GM21717 (cell line): ENCODE data around the gene SLX4IP.

Source experiments
- ATAC-seq: cut with Tn5 transposase; IDR thresholded peaks from one replicate; pipeline ENCODE4 v1.9.1; 2021; ENCODE audit warnings: mild to moderate bottlenecking, moderate library complexity; ENCODE audit not compliant: unreplicated experiment

SLX4IP gene

GRCh38 chr20:10547276-10548114, 112.4 kb downstream of the SLX4IP start:
- no peak for ATAC-seq

DNA sequence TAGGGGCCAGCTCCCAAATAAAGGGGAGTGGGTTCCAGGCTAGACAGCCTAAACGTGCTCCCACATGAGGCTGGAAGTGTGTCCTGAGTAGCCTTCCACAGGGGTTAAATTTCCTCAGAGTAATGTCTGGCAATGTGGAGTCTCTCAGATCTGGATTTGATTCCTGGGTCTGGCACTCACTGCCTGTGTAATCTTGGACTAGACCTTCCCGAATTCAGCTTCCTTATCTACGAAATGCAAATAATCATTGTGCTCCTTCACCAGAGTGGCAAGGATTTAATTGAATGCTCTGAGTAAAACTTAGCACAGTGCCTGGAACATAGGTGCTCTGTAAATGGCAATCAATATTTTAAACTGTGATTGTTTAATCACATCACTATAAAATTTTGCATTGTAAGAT, 114.4 kb downstream of the SLX4IP start:
- no peak for ATAC-seq

- ATAC-seq, result no peak
Observed at GRCh38 chr20:10550204-10551118, 115.4 kb downstream of the SLX4IP start.

DNA sequence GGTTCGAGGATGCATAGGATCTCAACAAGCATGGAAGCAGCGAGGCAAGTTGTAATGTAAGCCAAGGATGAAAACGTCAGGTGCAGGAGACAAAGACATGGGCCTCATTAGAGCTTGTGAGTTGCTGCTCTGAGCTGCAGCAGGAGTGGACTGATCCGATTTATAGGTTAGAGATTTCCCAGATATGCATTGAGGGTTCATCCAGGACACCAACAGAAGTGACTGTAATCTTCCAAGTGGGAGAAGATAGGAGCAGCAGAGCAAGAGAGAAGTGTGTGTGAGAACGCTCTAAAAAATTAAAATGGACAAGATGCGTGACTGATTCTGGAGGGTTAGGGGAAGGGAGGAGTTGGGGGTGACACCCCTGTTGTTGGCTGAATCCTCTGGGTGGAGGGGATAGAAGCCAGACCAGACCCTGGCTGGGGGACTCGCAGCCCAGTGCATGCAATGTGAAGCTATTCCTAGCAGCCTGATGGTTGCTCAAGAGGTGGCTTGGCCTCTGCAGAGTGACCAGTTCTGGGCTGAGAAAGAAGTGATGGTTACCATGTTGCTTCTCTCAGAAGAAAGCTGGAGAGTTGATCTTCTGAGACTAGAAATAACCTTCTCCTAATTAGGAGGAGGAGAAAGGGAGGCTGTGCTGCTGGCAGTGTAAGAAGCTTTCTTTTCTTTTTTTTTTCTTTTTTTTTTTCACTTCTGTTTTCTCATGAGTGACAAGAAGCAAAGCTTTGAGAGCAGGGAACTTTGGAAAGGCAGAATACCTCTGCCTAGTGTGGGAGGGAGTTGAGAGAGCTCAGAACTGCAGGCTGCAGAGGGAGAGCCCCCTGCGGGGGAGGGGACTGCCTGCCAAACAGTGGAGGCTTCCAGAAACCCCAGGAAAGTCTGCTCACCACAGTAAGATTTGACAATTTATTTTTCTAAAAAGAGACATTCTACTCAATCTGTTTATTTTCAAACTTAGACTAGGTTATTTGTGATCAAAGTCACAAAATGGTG, 116.9 kb downstream of the SLX4IP start:
- ATAC-seq, result peak; percentile 85

GRCh38 chr20:10553326-10553984, 118.3 kb downstream of the SLX4IP start:
- peak; percentile 53 for ATAC-seq

DNA sequence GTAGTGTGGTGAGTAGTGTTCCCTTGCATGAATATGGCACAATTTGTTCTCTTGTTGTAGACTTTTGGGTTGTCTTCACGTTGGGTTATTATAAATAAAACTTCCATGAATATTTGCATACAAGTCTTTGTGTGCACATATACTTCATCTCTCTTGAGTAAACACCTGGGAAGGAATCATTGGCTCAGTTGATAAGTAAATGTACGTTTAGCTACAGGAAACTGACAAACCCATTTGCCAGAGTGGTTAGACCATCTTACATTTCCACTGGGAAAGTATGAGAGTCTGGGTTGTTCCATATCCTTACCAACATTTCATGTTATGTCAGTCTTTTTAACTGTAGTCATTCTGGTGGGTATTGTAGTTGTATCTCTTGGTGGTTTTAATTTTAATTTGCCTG, 119.2 kb downstream of the SLX4IP start:
- ATAC-seq, result no peak

DNA sequence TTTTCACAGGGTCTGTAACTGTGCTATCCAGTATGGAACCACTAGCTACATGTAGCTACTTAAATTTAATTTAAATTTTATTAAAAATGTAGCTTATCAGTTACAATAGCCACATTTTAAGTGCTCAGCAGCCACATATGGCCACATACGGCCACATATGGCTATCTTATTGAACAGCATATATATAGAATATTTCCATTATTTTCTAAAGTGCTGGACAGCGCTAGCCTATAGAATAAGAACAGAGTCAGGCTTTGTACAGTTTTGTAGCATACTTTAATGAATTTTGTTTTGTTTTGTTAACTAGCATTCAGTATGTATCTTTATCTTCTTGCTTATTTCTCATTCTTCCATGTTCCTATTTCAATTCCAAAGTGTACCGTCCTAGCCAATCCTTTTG, 120.3 kb downstream of the SLX4IP start:
- no peak for ATAC-seq

DNA sequence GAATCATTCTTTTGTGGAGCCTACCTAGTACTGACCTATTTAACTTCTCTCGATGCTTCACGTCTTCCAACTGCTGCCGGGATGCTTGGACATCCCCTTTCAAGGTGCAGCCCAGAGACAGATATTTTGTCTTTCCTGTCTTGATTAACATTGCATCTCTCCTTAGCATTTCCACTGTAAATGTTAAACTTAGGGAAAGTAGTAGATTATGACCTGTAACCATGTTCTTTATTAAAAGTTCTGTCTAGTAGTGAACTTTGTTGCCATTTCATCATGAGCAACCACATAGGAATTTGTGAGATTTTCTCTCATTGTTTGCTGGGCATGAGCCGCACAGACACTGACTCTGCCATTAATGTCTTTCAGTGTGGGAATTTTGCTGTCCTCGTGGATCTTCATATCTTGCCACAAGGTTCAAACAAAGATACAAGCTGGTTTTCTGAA, 120.8 kb downstream of the SLX4IP start:
- ATAC-seq, result no peak

DNA sequence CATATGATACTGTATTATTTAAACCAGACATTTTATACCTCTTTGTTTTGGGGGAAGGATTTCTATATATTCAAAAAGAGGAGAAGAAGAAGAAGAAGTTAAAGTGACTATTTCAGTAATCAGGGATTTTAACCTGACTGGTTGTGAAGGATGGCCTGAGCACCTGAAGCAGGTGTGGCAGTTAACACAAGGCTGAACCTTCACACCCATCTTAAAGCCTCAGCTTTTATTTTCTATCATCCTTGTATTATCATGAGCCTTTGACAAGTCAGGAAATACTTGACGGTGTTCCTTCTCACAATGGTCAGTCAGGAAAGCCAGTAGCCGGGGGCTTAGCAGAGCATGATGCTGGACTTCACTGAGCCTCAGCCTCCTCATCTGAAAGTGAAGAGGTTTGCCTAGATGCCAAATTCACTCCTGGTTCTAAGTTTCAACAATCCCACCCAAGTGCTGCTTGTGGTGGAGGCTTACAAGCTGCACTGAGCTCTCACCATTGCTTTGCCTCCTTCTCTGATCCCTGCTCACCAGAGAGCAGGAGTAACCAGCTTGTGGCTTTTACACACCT, 121.5 kb downstream of the SLX4IP start:
- no peak for ATAC-seq

- no peak for ATAC-seq
Observed at GRCh38 chr20:10557685-10558084, 122.6 kb downstream of the SLX4IP start.

DNA sequence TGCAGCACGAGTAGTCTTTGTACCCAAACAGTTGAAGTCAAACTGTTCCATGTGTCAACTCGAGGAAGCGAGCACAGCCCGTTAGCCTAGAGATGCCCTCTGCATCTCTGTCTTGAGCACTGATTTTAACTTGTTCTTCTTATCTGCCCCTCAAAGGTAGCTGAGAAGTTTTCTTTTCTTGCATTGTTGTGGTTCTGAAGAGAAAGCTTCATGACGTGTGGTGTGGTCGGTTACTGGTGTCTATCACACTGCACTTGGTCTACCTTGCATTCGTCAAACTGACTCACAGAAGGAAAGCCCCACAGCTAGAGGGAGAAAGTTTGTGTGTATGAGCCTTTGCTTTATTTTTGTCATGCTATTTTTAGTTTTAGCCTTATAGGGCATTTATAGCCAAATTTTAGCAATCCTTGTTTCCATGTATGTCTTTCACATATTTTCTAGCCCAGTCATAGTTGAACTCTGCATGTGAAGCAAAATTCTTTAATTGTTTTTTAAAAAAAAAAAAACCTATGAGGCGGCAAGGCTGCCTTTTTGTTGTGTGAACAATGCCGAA, 123.6 kb downstream of the SLX4IP start:
- ATAC-seq, result peak; percentile 83

DNA sequence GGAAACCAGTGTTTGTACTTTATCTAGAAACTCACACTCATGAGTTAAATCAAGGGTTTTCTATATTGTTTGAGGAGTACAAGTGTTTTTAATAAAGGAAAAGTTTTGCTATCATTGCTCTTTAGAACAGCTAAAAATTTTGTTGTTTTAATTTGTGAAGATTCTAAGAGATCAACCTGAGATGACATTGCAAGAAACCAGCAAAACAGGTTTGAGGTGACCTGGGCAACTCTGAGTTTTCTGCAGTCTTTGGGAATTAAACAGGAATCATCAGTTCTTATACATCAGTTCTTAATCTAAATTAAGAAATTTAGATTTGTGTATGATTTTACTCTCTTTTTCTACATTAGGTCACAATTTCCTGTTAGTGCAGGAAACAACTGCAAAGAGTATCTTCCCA, 124.2 kb downstream of the SLX4IP start:
- no peak for ATAC-seq

- ATAC-seq, result no peak
Observed at GRCh38 chr20:10560686-10561085, 125.6 kb downstream of the SLX4IP start.

- no peak for ATAC-seq
Observed at GRCh38 chr20:10561302-10561701, 126.2 kb downstream of the SLX4IP start.

- ATAC-seq, result no peak
Observed at GRCh38 chr20:10562899-10563298, 127.8 kb downstream of the SLX4IP start.

DNA sequence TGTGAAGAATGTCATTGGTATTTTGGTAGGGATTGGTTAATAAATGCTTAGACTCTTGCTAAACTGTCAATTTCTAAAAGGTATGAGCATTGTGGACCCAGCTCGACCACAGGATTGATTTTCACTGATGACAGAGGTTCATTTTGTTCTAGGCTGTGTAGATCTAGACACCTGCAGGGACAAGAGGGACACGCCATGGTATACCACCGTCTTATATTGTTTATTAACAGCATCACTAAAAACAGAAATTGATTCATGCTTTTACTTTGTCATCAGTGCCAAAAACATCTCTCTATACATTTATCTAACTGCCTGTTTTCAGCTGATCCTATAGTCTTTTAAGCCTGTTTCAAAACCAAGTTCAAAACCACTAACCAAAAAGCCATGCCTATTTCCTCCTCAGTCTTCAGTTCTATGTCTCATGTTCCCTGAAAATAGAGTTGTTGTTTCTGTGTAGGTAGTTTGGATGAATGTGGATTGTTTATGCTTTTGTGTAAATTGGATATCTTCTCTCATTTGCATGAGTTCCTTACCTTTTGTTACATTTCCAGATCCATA, 128.9 kb downstream of the SLX4IP start:
- ATAC-seq, result no peak

- ATAC-seq, result no peak
Observed at GRCh38 chr20:10565191-10565921, 130.3 kb downstream of the SLX4IP start.
